Endothelial cell of umbilical vein (primary cell): ENCODE data around the gene EMX1. TPM values are rescaled to one million over a fixed set of nuclear protein-coding genes. Genes with fewer than 3 reads are reported as not detected.

Experiments
- BruUV-seq: library from RNA; stranded (reverse); fragments of 400-500 nt; replicated peaks from 2 replicates; lab custom pipeline; 2021; lab: Mats Ljungman, UMichigan
- CTCF ChIA-PET: fragments of 300-600, 350-600 bp; sonication (Branson Sonifier 250); formaldehyde crosslinking; loops from one replicate; lab custom pipeline; 2021; ENCODE audit warnings: antibody characterized with exemption, inconsistent platforms; lab: Charles Lee
- POLR2A ChIA-PET: fragments of 300-600, 350-600 bp; sonication (Branson Sonifier 250); formaldehyde crosslinking; loops from one replicate; lab custom pipeline; 2021; ENCODE audit warnings: antibody characterized with exemption, inconsistent platforms; lab: Charles Lee
- DNase-seq: peaks from one replicate; pipeline ENCODE4 v3.0.0-alpha.2; 2011; ENCODE audit warnings: low read depth, low spot score
- FAIRE-seq: peaks from 2 replicates; lab custom pipeline; 2011; peaks lifted over from hg19 to GRCh38; lab: Jason Lieb, UNC
- H2AFZ ChIP-seq: 2 replicates; pipeline ENCODE4 v1.6.0; 2012; ENCODE audit warnings: low read depth, low read length, control low read depth, inconsistent platforms
- H3K27ac ChIP-seq: 2 replicates; pipeline ENCODE4 v1.5.1; 2011; ENCODE audit warnings: low read depth, mild to moderate bottlenecking, control low read depth, low read length, moderate library complexity; ENCODE audit not compliant: insufficient read depth
- H3K27me3 ChIP-seq, 2 experiments: 2 replicates each; pipeline versions ENCODE4 v1.6.0 to v1.6.1; 2011; ENCODE audit warnings: low read length in 2 of 2, mixed read lengths in 1 of 2; ENCODE audit not compliant: control insufficient read depth in 2 of 2, insufficient read depth in 2 of 2
- H3K36me3 ChIP-seq, 2 experiments: 2 replicates in 1 of 2; 3 replicates in 1 of 2; pipeline ENCODE4 v1.5.1; 2011; ENCODE audit warnings: low read length in 2 of 2, mild to moderate bottlenecking in 1 of 2, moderate library complexity in 1 of 2; ENCODE audit not compliant: control insufficient read depth in 2 of 2, insufficient read depth in 2 of 2; ENCODE audit errors: extremely low read depth in 1 of 2
- H3K4me1 ChIP-seq: 3 replicates; pipeline ENCODE4 v1.5.1; 2011; ENCODE audit warnings: mild to moderate bottlenecking, low read length; ENCODE audit not compliant: control insufficient read depth, insufficient read depth; ENCODE audit errors: extremely low read depth
- H3K4me2 ChIP-seq: 2 replicates; pipeline ENCODE4 v1.6.1; 2011; ENCODE audit warnings: low read length, control low read depth, mixed read lengths; ENCODE audit not compliant: insufficient read depth
- H3K4me3 ChIP-seq, 3 experiments: fragments of 200-600 bp in 1 of 3; sonication (generic), shearing (Covaris generic) in 1 of 3; replicated peaks in 1 of 3; 2 replicates each; pipeline ENCODE4 v1.5.1; 2011 to 2016; ENCODE audit warnings: control low read depth in 3 of 3, low read length in 3 of 3, mild to moderate bottlenecking in 2 of 3, inconsistent platforms in 1 of 3, low read depth in 1 of 3, moderate library complexity in 1 of 3; ENCODE audit not compliant: insufficient read depth in 1 of 3
- H3K79me2 ChIP-seq: 2 replicates; pipeline ENCODE4 v1.6.0; 2012; ENCODE audit warnings: low read length, inconsistent platforms; ENCODE audit not compliant: control insufficient read depth, insufficient read depth
- H3K9ac ChIP-seq: replicated peaks from 2 replicates; pipeline ENCODE3; 2011; ENCODE audit warnings: low read length, control low read depth; ENCODE audit not compliant: insufficient read depth; ENCODE audit errors: extremely low read depth
- H3K9me1 ChIP-seq: replicated peaks from 3 replicates; pipeline ENCODE4 v1.6.0; 2011; ENCODE audit warnings: mild to moderate bottlenecking, low read length; ENCODE audit not compliant: control insufficient read depth, insufficient read depth; ENCODE audit errors: extremely low read depth
- H3K9me3 ChIP-seq: replicated peaks from 2 replicates; pipeline ENCODE4 v1.5.1; 2012; ENCODE audit warnings: low read length, inconsistent platforms; ENCODE audit not compliant: control insufficient read depth, insufficient read depth
- H4K20me1 ChIP-seq: replicated peaks from 2 replicates; pipeline ENCODE3; 2011; ENCODE audit warnings: mild to moderate bottlenecking, low read length; ENCODE audit not compliant: control insufficient read depth, insufficient read depth; ENCODE audit errors: extremely low read depth
- CTCF ChIP-seq, 2 donors: IDR thresholded peaks; 1 replicate in 1 of 2; 2 replicates in 1 of 2; pipeline ENCODE4 v1.5.1; 2011; ENCODE audit warnings: low read length in 2 of 2, mild to moderate bottlenecking in 2 of 2, moderate library complexity in 2 of 2, control low read depth in 1 of 2, inconsistent platforms in 1 of 2, low read depth in 1 of 2; ENCODE audit not compliant: insufficient read depth in 1 of 2; ENCODE audit errors: extremely low read depth in 1 of 2
- FOS ChIP-seq: IDR thresholded peaks from 2 replicates; pipeline ENCODE4 v1.6.1; 2011; ENCODE audit warnings: mild to moderate bottlenecking, low read length, moderate library complexity, borderline replicate concordance; ENCODE audit not compliant: insufficient read depth
- GATA2 ChIP-seq: IDR thresholded peaks from 2 replicates; pipeline ENCODE4 v1.7.0; 2011; ENCODE audit warnings: low read depth, mild to moderate bottlenecking, moderate library complexity, mixed read lengths, low read length; ENCODE audit not compliant: insufficient read length, insufficient read depth
- JUN ChIP-seq: IDR thresholded peaks from 2 replicates; pipeline ENCODE4 v1.6.1; 2011; ENCODE audit warnings: borderline replicate concordance, low read depth; ENCODE audit not compliant: insufficient read length, insufficient read depth
- MAX ChIP-seq: IDR thresholded peaks from 2 replicates; pipeline ENCODE4 v1.6.1; 2011; ENCODE audit not compliant: insufficient read depth, insufficient read length
- MYC ChIP-seq: IDR thresholded peaks from one replicate; pipeline ENCODE4 v1.6.1; 2011; ENCODE audit warnings: mild to moderate bottlenecking, low read depth, low read length
- POLR2A ChIP-seq: IDR thresholded peaks from 2 replicates; pipeline ENCODE4 v1.6.1; 2012; ENCODE audit warnings: low read depth, mild to moderate bottlenecking, control low read depth, low read length
- POLR2AphosphoS5 ChIP-seq: IDR thresholded peaks from 2 replicates; pipeline ENCODE4 v1.6.1; 2012; ENCODE audit warnings: low read depth, mild to moderate bottlenecking, control low read depth, low read length, moderate library complexity; ENCODE audit not compliant: insufficient read depth
- dilution Hi-C: fragments of 300-500 bp; cut with MboI; formaldehyde crosslinking; loops from one replicate; pipeline ENCODE4 v1.15.0; 2019; ENCODE audit warnings: low sequenced_read_pairs; ENCODE audit not compliant: extremely low pct_ligation_motif_present
- intact Hi-C: fragments of 100-400 bp; cut with micrococcal nuclease; formaldehyde crosslinking; loops from one replicate; pipeline ENCODE4 v1.10.0; 2022
- polyA plus RNA-seq, 4 experiments: library from polyadenylated mRNA; depleted of rRNA in 3 of 4; stranded (reverse) in 3 of 4; unstranded in 1 of 4; fragments of >200 nt; gene quantifications; 2 replicates each; pipeline versions ENCODE4 v1.2.1 to v1.2.3, GENCODE V29; 2011 to 2012; ENCODE audit warnings: missing spikeins in 1 of 4
- total RNA-seq: library from RNA; stranded (reverse); gene quantifications from 2 replicates; pipeline ENCODE4 v1.2.3, GENCODE V29; 2021

EMX1 gene
- total and polyA plus RNA-seq, 2 donors (not counting 3 experiments of a cell fraction or from before 2014, with no cell fraction given), result not detected

GRCh38 chr2:72945450-72946019 is 28.2 kb downstream of the EMX1 start:
- no peaks in the 10 kb centered on the region for H4K20me1 ChIP-seq
- intact Hi-C loops (no loop called here), dilution Hi-C loops (no loop called here)
- no peaks in the 10 kb centered on the region for H3K4me1 ChIP-seq
- FAIRE-seq, result no peak
- no peak overlapping the region for H2AFZ ChIP-seq
- TF ChIP-seq JUN (no peak), FOS (no peak), POLR2AphosphoS5 (no peak), POLR2A (no peak), GATA2 (no peak), MAX (no peak)
- no peak overlapping the region for H3K4me2 ChIP-seq
- no peaks in the 10 kb centered on the region for H3K9me3 ChIP-seq
- H3K79me2 ChIP-seq, result no peaks in the 10 kb centered on the region
- H3K4me3 ChIP-seq, result no peak overlapping the region
- no peaks in the 10 kb centered on the region for H3K36me3 ChIP-seq
- no peak overlapping the region for H3K9ac ChIP-seq
- CTCF ChIA-PET, result no interaction called here
- no peaks in the 10 kb centered on the region for H3K9me1 ChIP-seq
- no TSS peak for BruUV-seq
- H3K27me3 ChIP-seq, result no peaks in the 10 kb centered on the region
- H3K27ac ChIP-seq, result no peak overlapping the region
- POLR2A ChIA-PET, result no interaction called here
- DNase-seq, result no peak

- H3K4me3 ChIP-seq, result no peak overlapping the region
- no peak for FAIRE-seq
- intact Hi-C loops, result no loop called here
- H3K4me2 ChIP-seq, result no peak overlapping the region
- TF ChIP-seq MAX (no peak), POLR2A (no peak), JUN (no peak), MYC (no peak), CTCF (IDR thresholded peaks at IDR 0.05; ENCODE audit: extremely low read depth in 1 of 2, insufficient read depth in 1 of 2, low read depth in 1 of 2, low read length in 2 of 2) (no peak)
- no peaks in the 10 kb centered on the region for H3K36me3 ChIP-seq
- no peaks in the 10 kb centered on the region for H3K9me3 ChIP-seq
- no peak for DNase-seq
- H2AFZ ChIP-seq, result no peak overlapping the region
- no peak overlapping the region for H3K27ac ChIP-seq
- no peaks in the 10 kb centered on the region for H3K79me2 ChIP-seq
- POLR2A ChIA-PET, result no interaction called here
- no peaks in the 10 kb centered on the region for H3K4me1 ChIP-seq
- no peaks in the 10 kb centered on the region for H3K9me1 ChIP-seq
- H4K20me1 ChIP-seq, result no peaks in the 10 kb centered on the region
- dilution Hi-C loops, result no loop called here
- H3K27me3 ChIP-seq, result no peaks in the 10 kb centered on the region
- no TSS peak for BruUV-seq
- CTCF ChIA-PET, result no interaction called here
- H3K9ac ChIP-seq, result no peak overlapping the region
Measured at GRCh38 chr2:72946466-72946865, 29.1 kb downstream of the EMX1 start.
